NAMALWA (cell line): ENCODE measurements around the gene PEAK3.

Source experiments
- DNase-seq: peaks from one replicate; pipeline ENCODE4 v3.0.0-alpha.2; 2015; ENCODE audit warnings: low spot score

Gene PEAK3

DNA sequence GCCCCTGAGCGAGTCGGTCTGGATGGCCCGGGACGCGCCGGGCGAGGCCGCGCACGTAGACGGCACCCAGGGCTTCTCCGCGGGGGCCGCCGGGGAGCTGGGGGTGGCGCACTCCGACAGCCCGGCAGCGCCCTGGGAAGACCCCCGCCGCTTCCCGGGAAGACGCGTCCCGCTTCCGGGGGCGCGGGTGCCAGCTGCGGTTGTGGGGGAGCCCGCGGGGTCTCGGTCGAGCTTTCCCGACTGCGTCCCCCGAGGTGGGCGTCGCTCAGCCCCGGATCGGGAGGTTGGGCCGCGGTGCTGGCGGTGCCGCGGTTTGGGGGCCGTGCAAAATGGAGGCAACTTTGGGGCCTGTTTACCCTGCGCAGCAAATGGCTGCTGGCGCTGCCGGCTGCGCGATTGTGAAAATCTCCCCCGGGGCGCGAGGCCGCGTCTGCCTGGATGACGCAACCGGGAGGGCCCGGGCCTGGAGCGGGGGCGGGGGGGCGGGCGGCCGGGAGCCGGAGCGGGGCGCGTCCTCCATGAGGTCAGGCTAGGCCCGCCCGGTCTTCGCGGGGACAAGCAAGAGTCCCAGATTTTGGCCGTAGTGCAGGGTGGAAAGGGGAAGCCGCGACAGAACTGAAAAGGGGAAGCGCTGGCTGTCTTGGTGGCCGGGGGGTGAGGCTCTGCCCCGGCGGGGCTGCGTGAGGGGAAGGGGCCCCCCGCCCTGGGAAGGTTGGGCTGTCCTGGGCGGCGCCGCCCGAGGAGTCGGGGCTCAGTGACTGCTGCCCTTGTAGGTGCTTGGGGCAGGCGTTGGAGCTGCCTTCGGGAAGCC, 11.3 kb downstream of the PEAK3 start:
- peak; percentile 78 for DNase-seq

DNA sequence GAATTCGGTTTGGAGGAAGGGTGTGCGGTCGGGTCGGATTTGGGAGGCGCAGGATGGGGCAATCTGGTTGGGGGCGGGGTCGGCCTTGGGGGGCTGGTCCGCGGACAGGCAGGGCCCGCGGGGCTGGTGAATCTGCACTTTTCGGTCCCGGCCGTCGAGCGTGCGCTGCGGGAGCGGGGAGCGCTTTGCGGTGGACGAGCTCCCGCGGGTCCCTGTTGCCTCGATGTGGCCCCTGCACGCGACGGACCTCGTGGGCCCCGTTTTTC, 11.9 kb downstream of the PEAK3 start:
- DNase-seq, result peak; percentile 29

GRCh38 chr19:2269244-2270156, 12.5 kb downstream of the PEAK3 start:
- DNase-seq, result peak; percentile 96

DNA sequence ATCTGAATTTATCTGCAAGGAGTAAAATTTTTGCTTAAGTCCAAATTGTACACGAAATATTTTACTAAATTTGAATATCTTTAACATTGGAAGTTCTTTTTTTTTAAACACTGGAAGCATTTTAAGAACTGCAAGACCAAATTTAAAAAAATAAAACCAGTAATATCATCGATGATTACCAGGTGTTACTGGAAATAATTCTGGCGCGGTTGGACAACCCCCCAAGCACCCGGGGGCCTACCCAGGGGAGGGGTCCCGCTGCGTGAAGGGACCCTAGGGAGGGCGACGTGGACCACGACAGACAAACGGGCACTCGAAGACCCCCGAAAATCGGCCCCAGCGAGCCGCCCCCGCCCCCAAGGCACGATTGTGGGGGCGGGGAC, 13.1 kb downstream of the PEAK3 start:
- DNase-seq, result no peak

- no peak for DNase-seq
These were observed 13.5 kb downstream of the PEAK3 start for GRCh38 chr19:2268480-2268830.

DNA sequence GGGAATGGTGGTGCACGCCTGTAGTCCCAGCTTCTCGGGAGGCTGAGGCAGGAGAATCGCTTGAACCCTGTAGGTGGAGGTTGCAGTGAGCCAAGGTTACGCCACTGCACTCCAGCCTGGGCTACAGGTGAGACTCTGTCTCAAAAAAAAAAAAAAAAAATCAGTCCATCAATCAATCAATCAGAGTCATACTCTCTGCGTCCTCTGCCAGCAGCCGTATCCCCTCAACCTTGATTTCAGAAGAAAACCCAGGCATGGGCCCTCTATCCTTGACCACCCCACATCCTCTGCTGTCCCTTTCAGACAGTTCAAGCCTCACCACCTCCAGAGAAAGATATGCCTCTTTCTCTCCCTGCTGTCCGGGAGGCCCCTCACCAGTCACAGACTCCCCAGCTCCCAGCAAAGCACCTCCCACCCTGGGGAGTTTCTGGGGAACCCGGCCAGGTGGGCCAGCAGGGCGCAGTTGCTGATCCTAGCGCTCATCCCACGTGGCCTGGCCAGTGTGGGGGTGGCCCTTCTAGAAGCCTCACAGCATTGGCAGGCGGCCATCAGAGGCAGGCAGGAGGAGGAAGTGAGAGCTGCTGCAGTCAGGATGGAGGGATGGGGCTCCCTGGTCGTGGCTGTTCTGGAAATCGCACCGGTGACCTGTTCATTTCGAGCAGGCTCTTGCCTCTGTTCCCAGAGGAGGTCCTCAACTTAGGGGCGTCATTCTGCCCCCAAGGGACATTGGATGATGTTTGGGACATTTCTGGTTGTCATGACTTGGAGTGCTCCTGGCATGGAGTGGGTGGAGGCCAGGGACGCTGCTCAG, 15.6 kb downstream of the PEAK3 start:
- DNase-seq, result peak; percentile 83

- peak; percentile 75 for DNase-seq
These were observed 20.4 kb downstream of the PEAK3 start for GRCh38 chr19:2261438-2262172.

DNA sequence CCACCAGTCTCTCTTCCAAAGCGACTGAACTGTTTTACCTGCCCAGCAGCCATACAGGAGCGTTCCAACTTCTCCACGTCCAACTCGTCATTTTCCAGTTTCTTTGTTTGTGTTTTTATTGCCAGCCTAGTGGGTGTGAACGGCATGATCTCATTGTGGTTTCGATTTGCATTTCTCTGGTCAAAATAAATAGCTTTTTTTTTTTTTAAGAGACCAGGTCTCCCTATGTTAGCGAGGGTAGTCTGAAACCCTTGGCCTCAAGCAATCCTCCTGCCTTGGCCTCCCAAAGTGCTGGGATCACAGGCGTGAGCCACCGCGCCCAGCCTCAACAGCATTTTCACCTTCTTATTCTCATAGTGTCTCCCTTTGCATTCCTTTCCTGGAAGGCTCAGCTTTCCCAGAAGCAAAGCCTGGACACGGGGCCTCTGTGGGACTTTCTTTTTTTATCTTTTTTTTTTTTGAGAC, 21.6 kb downstream of the PEAK3 start:
- peak; percentile 87 for DNase-seq

GRCh38 chr19:2259336-2259735, 22.6 kb downstream of the PEAK3 start:
- DNase-seq, result no peak

- peak; percentile 88 for DNase-seq
These were observed 25.8 kb downstream of the PEAK3 start, which contains the start of gene JSRP1 for GRCh38 chr19:2255982-2256685. TSS of gene JSRP1 (minus strand) at chr19:2256417. CDS start at chr19:2255314, 1,103 bp downstream.

DNA sequence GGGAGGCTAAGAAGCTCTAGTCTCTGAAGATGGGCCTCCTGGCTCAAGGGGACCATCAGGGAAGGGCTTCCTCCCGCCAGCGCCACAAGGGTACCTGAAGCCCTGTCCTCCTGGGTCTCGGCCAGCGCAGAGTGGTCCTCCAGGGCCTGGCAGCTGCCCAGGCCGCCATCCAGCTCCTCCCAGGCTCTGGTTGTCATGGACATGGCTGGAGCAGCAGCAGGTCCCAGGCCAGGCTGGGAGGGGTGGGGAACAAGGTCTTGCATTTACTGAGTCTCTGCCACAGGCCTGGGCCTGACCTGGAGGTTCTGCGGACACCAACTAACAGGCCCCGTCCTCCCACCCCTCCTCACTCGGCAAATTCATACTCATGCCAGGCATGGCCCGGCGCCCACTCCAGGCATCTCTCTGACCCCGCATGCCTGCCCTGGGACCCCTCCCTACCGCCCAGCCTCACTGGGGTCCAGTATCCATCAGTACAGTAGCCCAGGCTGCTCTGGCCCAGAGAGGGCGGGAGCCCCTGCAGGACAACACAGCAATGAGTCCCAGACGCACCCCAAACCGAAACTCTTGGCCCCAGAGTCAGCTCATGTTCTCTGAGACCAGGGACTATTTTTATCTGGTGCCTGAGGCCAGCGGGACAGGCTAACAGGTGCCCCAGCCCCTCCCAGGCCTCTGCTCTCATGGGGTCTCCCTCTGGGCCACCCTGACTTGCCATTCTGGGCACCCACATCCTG, 26.7 kb downstream of the PEAK3 start:
- DNase-seq, result peak; percentile 66

DNA sequence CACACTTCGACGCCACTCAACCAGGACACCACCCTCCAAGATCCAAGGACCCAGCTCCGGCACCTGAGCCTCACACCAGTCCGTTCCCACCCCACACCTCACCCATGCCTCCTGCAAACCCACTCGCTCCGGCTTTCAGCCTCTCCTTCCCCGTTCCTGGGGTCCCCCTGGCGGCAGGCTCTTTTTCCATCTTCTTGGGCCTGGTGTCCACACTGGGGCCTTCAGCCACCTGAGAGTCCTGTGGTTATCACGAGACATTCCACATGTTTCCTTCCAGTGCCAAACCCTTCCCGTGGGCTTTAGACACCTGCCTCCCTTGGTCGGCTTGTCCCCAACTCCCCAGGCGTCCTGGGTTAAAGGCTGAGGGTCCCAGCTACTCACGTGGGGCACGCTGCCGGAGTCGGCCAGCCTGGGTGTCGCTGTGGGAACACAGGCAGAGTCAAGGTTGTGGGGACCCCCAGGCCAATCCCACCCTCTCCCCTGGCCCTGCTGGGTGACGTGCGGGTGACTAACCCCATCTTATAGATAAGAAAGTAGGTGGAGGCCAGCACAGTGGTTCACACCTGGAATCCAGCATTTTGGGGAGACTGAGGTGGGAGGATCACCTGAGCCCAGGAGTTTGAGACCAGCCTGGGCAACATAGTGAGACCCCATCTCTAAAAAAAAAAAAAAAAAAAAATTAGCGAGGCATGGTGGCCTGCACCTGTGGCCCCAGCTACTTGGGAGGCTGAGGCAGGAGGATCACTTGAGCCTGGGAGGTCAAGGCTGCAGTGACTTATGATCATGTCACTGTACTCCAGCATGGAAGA, 27.7 kb downstream of the PEAK3 start:
- DNase-seq, result no peak

DNA sequence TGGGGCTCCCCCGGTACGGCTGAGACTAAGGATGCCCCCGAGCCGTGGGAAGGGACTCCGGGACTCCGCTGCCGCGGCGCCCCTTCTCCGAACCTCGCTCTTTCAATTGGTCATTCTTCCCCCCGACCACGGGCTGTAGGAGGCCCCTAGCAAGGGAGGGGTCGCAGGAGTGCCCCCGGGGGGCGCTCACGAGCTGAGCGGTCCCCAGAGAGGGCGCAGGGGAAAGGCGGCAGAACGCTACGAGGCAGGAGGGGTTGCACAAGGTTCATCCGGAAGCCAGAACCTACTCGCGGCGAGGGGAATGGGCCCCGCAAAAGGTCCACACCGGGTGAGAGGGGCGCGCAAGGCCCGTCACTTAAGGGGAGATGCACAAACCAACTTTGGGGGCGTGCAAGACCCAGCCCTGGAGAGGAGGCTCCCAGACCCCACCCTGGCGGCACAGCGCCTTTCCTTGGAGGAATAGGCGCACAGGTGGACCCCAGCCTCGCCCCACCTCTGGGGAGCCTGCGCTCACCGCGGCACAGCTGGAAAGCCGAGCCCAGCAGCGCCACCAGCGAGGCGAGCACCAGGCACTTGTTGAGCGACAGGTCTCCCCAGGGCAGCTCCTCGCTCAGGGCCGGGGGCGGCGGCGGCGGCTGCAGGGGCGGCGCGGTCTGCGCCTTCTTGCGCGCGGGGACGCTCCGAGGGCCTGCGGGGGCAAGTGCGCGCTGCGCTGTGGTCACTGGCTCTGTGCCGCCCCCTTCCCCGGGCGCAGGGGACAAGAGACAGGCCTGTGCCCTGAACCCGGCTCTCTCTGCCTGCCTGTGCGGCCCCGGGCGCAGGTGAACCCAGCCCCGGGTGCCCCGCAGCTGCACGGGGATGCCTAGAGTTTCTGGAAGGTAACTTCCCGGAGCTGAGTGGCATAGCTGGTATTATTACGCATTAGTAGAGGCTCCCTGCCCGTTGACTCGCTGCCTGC, 28.6 kb downstream of the PEAK3 start:
- DNase-seq, result peak; percentile 84

DNA sequence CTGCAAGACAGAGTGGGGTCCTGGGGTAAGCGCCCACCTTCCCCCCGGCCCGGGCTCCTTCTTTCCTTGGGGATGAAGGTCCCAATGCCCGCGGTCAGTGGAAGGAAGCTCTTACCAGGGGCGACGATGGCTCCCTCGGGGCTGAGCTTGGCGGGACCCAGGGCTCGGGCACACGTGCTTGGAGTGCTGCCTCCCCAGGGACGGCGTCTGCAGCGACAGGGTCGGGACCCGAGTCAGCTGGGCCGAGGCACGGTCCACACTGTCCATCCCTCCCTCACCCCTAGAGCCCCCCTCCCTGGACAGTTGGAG, 29.2 kb downstream of the PEAK3 start:
- no peak for DNase-seq

DNA sequence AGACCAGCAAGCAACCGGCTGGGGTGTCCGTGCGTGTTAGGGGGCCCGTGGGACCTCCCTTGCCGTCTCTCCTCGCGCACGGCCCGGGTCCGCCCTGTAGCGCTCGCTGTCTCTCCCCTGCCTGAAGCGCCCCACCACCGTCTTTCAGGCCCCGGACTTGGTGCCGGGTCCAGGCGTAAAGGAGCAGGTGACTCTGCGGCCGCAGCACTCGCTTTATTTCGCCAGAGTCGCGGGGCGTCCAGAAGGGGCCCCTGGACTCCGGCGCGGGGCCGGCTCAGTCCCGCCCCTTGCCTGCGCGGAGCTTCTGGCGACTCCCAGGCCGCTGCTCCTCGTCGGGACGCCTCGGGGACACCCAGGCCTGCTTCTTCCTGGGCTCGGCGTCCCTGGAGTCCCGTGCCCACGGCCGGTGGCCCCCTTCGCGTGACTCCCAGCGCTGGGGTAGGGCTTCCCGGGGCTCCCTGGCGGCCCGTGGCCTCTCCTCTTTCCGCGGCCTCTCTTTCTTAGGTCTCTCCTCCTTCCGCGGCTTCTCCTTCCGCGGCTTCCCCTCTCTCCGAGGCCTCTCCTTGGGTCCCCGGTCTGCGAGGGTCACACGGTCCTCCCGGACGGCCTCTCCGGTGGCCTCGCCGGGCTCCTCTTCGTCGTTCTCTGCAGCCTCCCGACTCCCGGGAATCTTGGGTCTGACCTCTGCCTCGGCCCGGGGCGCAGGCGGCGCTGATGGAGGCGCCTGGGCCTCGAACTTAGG, 29.7 kb downstream of the PEAK3 start:
- DNase-seq, result no peak

GRCh38 chr19:2251106-2252054, 30.6 kb downstream of the PEAK3 start:
- no peak for DNase-seq

DNA sequence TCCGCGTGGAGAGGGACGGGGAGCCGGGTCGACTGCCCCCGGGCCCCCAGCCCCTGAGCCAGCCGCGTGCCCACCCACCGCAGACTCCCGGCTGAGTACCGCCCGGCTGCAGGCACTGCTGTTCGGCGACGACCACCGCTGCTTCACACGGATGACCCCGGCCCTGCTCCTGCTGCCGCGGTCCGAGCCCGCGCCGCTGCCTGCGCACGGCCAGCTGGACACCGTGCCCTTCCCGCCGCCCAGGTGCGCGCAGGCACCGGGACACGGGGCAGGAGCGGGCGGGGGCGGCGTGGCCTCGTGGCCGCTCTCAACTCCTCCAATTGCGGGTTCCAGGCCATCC, 31.2 kb downstream of the PEAK3 start:
- no peak for DNase-seq
